CD14-positive monocyte (primary cell): ENCODE measurements around the gene DNAJB4. TPM values are rescaled to one million over a fixed set of nuclear protein-coding genes. Genes with fewer than 3 reads are reported as not detected.
A peak's percentile ranks its signal among the peaks of the same experiment; 100 is the strongest.

Experiments used
- DNase-seq, 3 donors: peaks; one replicate each; pipeline ENCODE4 v3.0.0-alpha.2; 2011 to 2022
- H2AFZ ChIP-seq: 2 replicates; pipeline ENCODE4 v1.6.0; 2012; ENCODE audit warnings: mild to moderate bottlenecking, low read depth, low read length, inconsistent platforms; ENCODE audit not compliant: insufficient read depth, poor library complexity, severe bottlenecking
- H3K27ac ChIP-seq, 2 donors: 1 replicate in 1 of 2; 2 replicates in 1 of 2; pipeline ENCODE4 v1.5.1; 2012 to 2013; ENCODE audit warnings: low read length in 2 of 2, control low read depth in 1 of 2, inconsistent platforms in 1 of 2, low read depth in 1 of 2, mild to moderate bottlenecking in 1 of 2
- H3K27me3 ChIP-seq, 2 donors: one replicate each; pipeline versions ENCODE4 v1.6.0 to v1.6.1; 2011 to 2013; ENCODE audit warnings: low read length in 2 of 2; ENCODE audit not compliant: control insufficient read depth in 2 of 2, insufficient read depth in 2 of 2
- H3K36me3 ChIP-seq, 2 donors: replicated peaks in 1 of 2; 1 replicate in 1 of 2; 2 replicates in 1 of 2; pipeline versions ENCODE4 v1.5.1 to v1.6.1; 2012 to 2013; ENCODE audit warnings: low read length in 2 of 2, control low read depth in 1 of 2, inconsistent platforms in 1 of 2, mild to moderate bottlenecking in 1 of 2; ENCODE audit not compliant: insufficient read depth in 2 of 2, control insufficient read depth in 1 of 2
- H3K4me1 ChIP-seq, 2 donors: 1 replicate in 1 of 2; 2 replicates in 1 of 2; pipeline versions ENCODE4 v1.5.1 to v1.6.1; 2012 to 2013; ENCODE audit warnings: low read length in 2 of 2, control low read depth in 1 of 2, inconsistent platforms in 1 of 2, mild to moderate bottlenecking in 1 of 2, moderate library complexity in 1 of 2; ENCODE audit not compliant: insufficient read depth in 2 of 2, control insufficient read depth in 1 of 2
- H3K4me2 ChIP-seq: replicated peaks from 2 replicates; pipeline ENCODE3; 2012; ENCODE audit warnings: low read length, moderate library complexity, mild to moderate bottlenecking; ENCODE audit not compliant: poor library complexity, severe bottlenecking; ENCODE audit errors: extremely low read depth
- H3K4me3 ChIP-seq, 3 experiments: fragments of 200-600 bp in 1 of 3; sonication (generic) in 1 of 3; replicated peaks in 1 of 3; 1 replicate in 2 of 3; 2 replicates in 1 of 3; pipeline ENCODE4 v1.5.1; 2011 to 2013; ENCODE audit warnings: low read length in 3 of 3, mild to moderate bottlenecking in 3 of 3, control low read depth in 2 of 3, low read depth in 2 of 3, inconsistent platforms in 1 of 3, moderate library complexity in 1 of 3
- H3K79me2 ChIP-seq: 2 replicates; pipeline ENCODE4 v1.6.0; 2012; ENCODE audit warnings: mild to moderate bottlenecking, control low read depth, inconsistent platforms, low read length, moderate library complexity; ENCODE audit not compliant: insufficient read depth
- H3K9ac ChIP-seq: 2 replicates; pipeline ENCODE4 v1.6.0; 2017; ENCODE audit warnings: low read length, mild to moderate bottlenecking; ENCODE audit not compliant: insufficient read depth, poor library complexity, severe bottlenecking
- H3K9me3 ChIP-seq, 2 donors: replicated peaks in 1 of 2; 1 replicate in 1 of 2; 2 replicates in 1 of 2; pipeline versions ENCODE4 v1.5.1 to v1.6.1; 2012 to 2013; ENCODE audit warnings: low read length in 2 of 2, control low read depth in 1 of 2; ENCODE audit not compliant: control insufficient read depth in 1 of 2, insufficient read depth in 1 of 2
- H4K20me1 ChIP-seq: 2 replicates; pipeline ENCODE4 v1.6.0; 2012; ENCODE audit warnings: mild to moderate bottlenecking, low read length, control low read depth, moderate library complexity; ENCODE audit not compliant: insufficient read depth
- H3K27ac Mint-ChIP-seq, 7 donors: one replicate each; pipeline ENCODE4 v1.8.0; 2020; ENCODE audit warnings: mild to moderate bottlenecking in 7 of 7, mixed read lengths in 7 of 7, moderate library complexity in 6 of 7, inconsistent platforms in 2 of 7
- H3K27me3 Mint-ChIP-seq, 3 donors: one replicate each; pipeline ENCODE4 v1.8.0; 2021 to 2022; ENCODE audit warnings: low read depth in 3 of 3, mild to moderate bottlenecking in 3 of 3, mixed read lengths in 3 of 3, moderate library complexity in 3 of 3, inconsistent platforms in 1 of 3
- H3K36me3 Mint-ChIP-seq, 2 donors: one replicate each; pipeline ENCODE4 v1.8.0; 2020; ENCODE audit warnings: mixed read lengths in 2 of 2, inconsistent platforms in 1 of 2, mild to moderate bottlenecking in 1 of 2
- H3K4me1 Mint-ChIP-seq: one replicate; pipeline ENCODE4 v1.8.0; 2020; ENCODE audit warnings: mild to moderate bottlenecking, mixed read lengths
- H3K4me3 Mint-ChIP-seq, 2 donors: one replicate each; pipeline ENCODE4 v1.8.0; 2020; ENCODE audit warnings: mild to moderate bottlenecking in 2 of 2, mixed read lengths in 2 of 2, moderate library complexity in 1 of 2
- H3K9me3 Mint-ChIP-seq, 7 donors: one replicate each; pipeline ENCODE4 v1.8.0; 2020 to 2022; ENCODE audit warnings: mixed read lengths in 7 of 7, mild to moderate bottlenecking in 6 of 7, moderate library complexity in 6 of 7, inconsistent platforms in 2 of 7
- WGBS: methylation state at CpG from one replicate; pipeline ENCODE4 v1.1.5; 2013; ENCODE audit warnings: missing lambda C conversion rate; ENCODE audit not compliant: insufficient coverage; 5-methylcytosine and 5-hydroxymethylcytosine counted together
- intact Hi-C, 2 donors: fragments of 100-400 bp; cut with micrococcal nuclease; formaldehyde crosslinking; loops; one replicate each; pipeline versions ENCODE4 v1.15.0 to v1.15.1; 2023
- polyA plus RNA-seq, 3 donors: library from polyadenylated mRNA; depleted of rRNA in 1 of 3; unstranded in 2 of 3; stranded (reverse) in 1 of 3; fragments of 300-500 nt in 2 of 3; fragments of >200 nt in 1 of 3; fragmentation: Illumina TruSeq in 2 of 3; gene quantifications; 1 replicate in 2 of 3; 2 replicates in 1 of 3; pipeline ENCODE4 v1.2.3, GENCODE V29; 2012 to 2021
- TF ChIP-seq, protein P1 (sequence below): fragments of 200-600 bp; IDR thresholded peaks from one replicate; pipeline ENCODE4 v1.8.0; 2022; ENCODE audit warnings: antibody characterized with exemption, mild to moderate bottlenecking

The DNAJB4 gene
- polyA plus RNA-seq, 3 donors: 2.8 to 4.0 (median 3.6) TPM

DNA sequence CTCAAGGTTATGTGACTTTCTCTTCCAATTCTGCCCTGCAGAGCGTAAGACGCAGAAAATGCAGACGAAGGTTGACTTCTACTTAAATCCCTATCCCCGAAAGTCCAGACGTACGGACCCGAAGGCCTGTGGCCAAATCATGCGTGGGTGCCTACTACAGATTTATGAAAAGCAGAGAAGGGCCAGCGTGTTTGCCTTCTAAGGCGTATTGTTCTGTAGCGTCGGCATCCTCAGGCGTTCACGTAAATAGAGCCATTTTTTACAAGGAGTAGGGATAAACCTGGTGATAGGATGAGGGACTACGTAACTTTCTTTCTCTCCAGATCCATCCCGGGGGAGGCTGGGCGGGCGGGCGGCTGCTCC, 40.8 kb downstream of the DNAJB4 start:
- Histone ChIP-seq H3K4me1 (peaks cover 9 to 16% of the 10 kb centered on the region in 2 donors), H2AFZ (peak overlapping the region; percentile 71), H4K20me1 (no peaks in the 10 kb centered on the region), H3K4me3 (peak overlapping the region; percentile 15 to 77 (median 48)), H3K4me2 (peak overlapping the region; percentile 71), H3K79me2 (no peaks in the 10 kb centered on the region), H3K9ac (peak overlapping the region; percentile 29), H3K36me3 (no peaks in the 10 kb centered on the region), H3K27ac (no peak overlapping the region), H3K27me3 (peaks cover 44 to 47% of the 10 kb centered on the region in 2 donors), H3K9me3 (no peaks in the 10 kb centered on the region)
- peaks cover 0 to 13% (median 3%) of the 10 kb centered on the region in 7 donors for H3K9me3 Mint-ChIP-seq
- no peak for DNase-seq
- intact Hi-C loops: no loop called here
- peaks cover 3% of the 10 kb centered on the region in 2 donors for H3K36me3 Mint-ChIP-seq
- no peak overlapping the region for H3K27ac Mint-ChIP-seq
- peaks cover 37 to 56% (median 47%) of the 10 kb centered on the region in 3 donors for H3K27me3 Mint-ChIP-seq
- H3K4me3 Mint-ChIP-seq: peak overlapping the region; percentile 82 to 96
- 24% methylated on average over 15 of the region's 19 CpGs for WGBS
- peaks cover 23% of the 10 kb centered on the region for H3K4me1 Mint-ChIP-seq
- TF ChIP-seq, protein P1, sequence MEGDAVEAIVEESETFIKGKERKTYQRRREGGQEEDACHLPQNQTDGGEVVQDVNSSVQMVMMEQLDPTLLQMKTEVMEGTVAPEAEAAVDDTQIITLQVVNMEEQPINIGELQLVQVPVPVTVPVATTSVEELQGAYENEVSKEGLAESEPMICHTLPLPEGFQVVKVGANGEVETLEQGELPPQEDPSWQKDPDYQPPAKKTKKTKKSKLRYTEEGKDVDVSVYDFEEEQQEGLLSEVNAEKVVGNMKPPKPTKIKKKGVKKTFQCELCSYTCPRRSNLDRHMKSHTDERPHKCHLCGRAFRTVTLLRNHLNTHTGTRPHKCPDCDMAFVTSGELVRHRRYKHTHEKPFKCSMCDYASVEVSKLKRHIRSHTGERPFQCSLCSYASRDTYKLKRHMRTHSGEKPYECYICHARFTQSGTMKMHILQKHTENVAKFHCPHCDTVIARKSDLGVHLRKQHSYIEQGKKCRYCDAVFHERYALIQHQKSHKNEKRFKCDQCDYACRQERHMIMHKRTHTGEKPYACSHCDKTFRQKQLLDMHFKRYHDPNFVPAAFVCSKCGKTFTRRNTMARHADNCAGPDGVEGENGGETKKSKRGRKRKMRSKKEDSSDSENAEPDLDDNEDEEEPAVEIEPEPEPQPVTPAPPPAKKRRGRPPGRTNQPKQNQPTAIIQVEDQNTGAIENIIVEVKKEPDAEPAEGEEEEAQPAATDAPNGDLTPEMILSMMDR: no peak

DNA sequence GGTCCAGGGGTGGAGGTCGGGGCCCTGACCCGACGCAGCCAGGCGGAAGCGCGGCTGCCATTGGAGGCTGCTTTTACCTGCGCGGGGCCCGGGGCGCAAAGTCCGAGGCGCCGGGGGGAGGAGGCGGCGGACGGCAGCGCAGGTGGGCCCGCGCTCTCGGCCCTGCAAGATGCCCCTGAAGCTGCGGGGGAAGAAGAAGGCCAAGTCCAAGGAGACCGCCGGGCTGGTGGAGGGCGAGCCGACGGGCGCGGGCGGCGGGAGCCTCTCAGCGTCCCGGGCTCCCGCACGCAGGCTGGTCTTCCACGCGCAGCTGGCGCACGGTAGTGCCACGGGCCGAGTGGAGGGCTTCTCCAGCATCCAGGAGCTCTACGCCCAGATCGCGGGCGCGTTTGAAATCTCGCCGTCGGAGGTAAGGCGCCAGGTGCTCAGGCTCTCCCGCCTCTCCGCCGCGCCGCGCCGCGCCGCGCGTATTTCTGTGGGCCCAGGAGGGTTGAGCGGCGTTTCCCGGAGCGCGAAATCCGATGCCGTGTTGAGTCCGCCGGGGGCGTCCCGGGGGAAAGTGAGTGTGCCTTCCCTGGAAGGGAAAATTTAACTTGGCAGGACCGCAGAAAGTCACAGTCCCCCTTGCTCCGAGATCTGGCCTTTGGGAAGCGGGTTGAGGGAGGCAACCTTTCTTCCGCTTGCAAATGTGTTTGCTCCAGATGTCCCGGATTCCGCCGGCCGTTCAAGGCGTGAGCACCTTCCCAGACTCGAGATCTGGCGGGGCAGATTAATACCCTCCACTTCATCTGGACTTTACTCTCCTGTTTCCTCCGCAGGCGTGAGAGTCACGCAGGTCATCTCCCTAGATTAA, 41.4 kb downstream of the DNAJB4 start, which contains the start of gene GIPC2:
Gene GIPC2, plus strand, starts transcription at position 41 of the 853 bp plus-strand sequence. Its CDS starts 129 bp downstream, at position 170.
- H3K4me1 Mint-ChIP-seq: peaks cover 20% of the 10 kb centered on the region
- peak within 1 kb of the TSS; percentile 29 for H3K9ac ChIP-seq
- under 1% methylated on average over 75 of the region's 85 CpGs for WGBS
- H3K4me1 ChIP-seq: peaks cover 9 to 16% of the 10 kb centered on the region in 2 donors
- H3K36me3 ChIP-seq: no peaks in the 10 kb centered on the region
- no peak within 1 kb of the TSS for H3K27ac Mint-ChIP-seq
- TF ChIP-seq, protein P1: no peak
- intact Hi-C loops: no loop called here
- H3K79me2 ChIP-seq: no peaks in the 10 kb centered on the region
- H3K9me3 ChIP-seq: no peaks in the 10 kb centered on the region
- H3K4me3 ChIP-seq: peak within 1 kb of the TSS; percentile 36 to 77 (median 48)
- H2AFZ ChIP-seq: peak within 1 kb of the TSS; percentile 71
- H3K4me2 ChIP-seq: peak within 1 kb of the TSS; percentile 71
- peaks cover 3% of the 10 kb centered on the region in 2 donors for H3K36me3 Mint-ChIP-seq
- H3K9me3 Mint-ChIP-seq: peaks cover 0 to 13% (median 3%) of the 10 kb centered on the region in 7 donors
- H4K20me1 ChIP-seq: no peaks in the 10 kb centered on the region
- DNase-seq: no peak
- H3K4me3 Mint-ChIP-seq: peak within 1 kb of the TSS; percentile 82 to 96
- H3K27ac ChIP-seq: no peak within 1 kb of the TSS
- H3K27me3 Mint-ChIP-seq: peaks cover 37 to 56% (median 47%) of the 10 kb centered on the region in 3 donors
- H3K27me3 ChIP-seq: peaks cover 44 to 47% of the 10 kb centered on the region in 2 donors
